Daoy (cell line): ENCODE data around the gene GPR179. TPM values are rescaled to one million over a fixed set of nuclear protein-coding genes. Genes with fewer than 3 reads are reported as not detected.
"Not testable (repeated sequence)": the region's sequence is repeated elsewhere in the genome, so short reads cannot be mapped to it uniquely, and the experiment has no call there.

Source experiments
- DNase-seq: peaks from one replicate; pipeline ENCODE4 v3.0.0-alpha.2; 2015; ENCODE audit warnings: low read depth
- total RNA-seq: library from RNA; depleted of rRNA; stranded (reverse); fragments of >200 nt; shearing (Covaris generic); gene quantifications from 2 replicates; pipeline ENCODE4 v1.2.3, GENCODE V29; 2014; rRNA removed

The GPR179 gene
- total RNA-seq, 1 experiment from 2014 or later, result 0.11 TPM

- peak; percentile 30 for DNase-seq
Observed at GRCh38 chr17:38322156-38322779, 21.5 kb downstream of the GPR179 start.

- no peak for DNase-seq
Observed at GRCh38 chr17:38320482-38320881, 23.3 kb downstream of the GPR179 start.

GRCh38 chr17:38317081-38317480, 26.7 kb downstream of the GPR179 start:
- no peak for DNase-seq

- no peak for DNase-seq
Observed at GRCh38 chr17:38315497-38315896, 28.3 kb downstream of the GPR179 start.

GRCh38 chr17:38296834-38297517, 46.8 kb downstream of the GPR179 start, which contains the start of gene MRPL45:
Gene MRPL45 (plus strand): TSS chr17:38297168. CDS start chr17:38297184, 16 bp downstream.
- peak; percentile 96 for DNase-seq

- not testable (repeated sequence) for DNase-seq
Observed at GRCh38 chr17:38295602-38296365, 48.0 kb downstream of the GPR179 start.

GRCh38 chr17:38289760-38290159, 54.0 kb downstream of the GPR179 start:
- DNase-seq, result not testable (repeated sequence)

GRCh38 chr17:38288217-38288827, 55.4 kb downstream of the GPR179 start:
- peak; percentile 16 for DNase-seq

- DNase-seq, result peak; percentile 80
Observed at GRCh38 chr17:38286501-38287091, 57.2 kb downstream of the GPR179 start.

- peak; percentile 6 for DNase-seq
Observed at GRCh38 chr17:38285994-38286393, 57.8 kb downstream of the GPR179 start.

Other genes with a start within 250 kb of the GPR179 start
- gene TBC1D3E, start 216.0 kb downstream of the GPR179 start, total RNA-seq, result not detected in 2 replicates
- gene TBC1D3, start 151.4 kb downstream of the GPR179 start, total RNA-seq, result 0.69 and 1.1 TPM in 2 replicates
- 39.9 and 51.7 TPM in 2 replicates for gene MRPL45, start 46.8 kb downstream of the GPR179 start, total RNA-seq
- gene SOCS7, start 7.9 kb upstream of the GPR179 start, total RNA-seq, result 5.1 and 10.1 TPM in 2 replicates
- 4.1 and 7.1 TPM in 2 replicates for gene ARHGAP23, start 84.5 kb upstream of the GPR179 start, total RNA-seq